KMS-11 (cell line): ENCODE measurements around the gene DDTL.
A peak's percentile ranks its signal among the peaks of the same experiment; 100 is the strongest.

Experiments used
- H2AFZ ChIP-seq: fragments of 200-600 bp; sonication (generic); 2 replicates; pipeline ENCODE4 v1.6.1; 2016; ENCODE audit warnings: antibody characterized with exemption, mixed run types, low read depth
- H3K27ac ChIP-seq: fragments of 200-600 bp; sonication (generic); 2 replicates; pipeline ENCODE4 v1.6.1; 2016; ENCODE audit warnings: mild to moderate bottlenecking, mixed run types
- H3K27me3 ChIP-seq: fragments of 200-600 bp; sonication (generic); 2 replicates; pipeline ENCODE4 v1.6.1; 2017; ENCODE audit warnings: mild to moderate bottlenecking, low read depth, mixed run types, moderate library complexity; ENCODE audit not compliant: insufficient read depth
- H3K36me3 ChIP-seq: fragments of 200-600 bp; sonication (generic); 2 replicates; pipeline ENCODE4 v1.6.1; 2017; ENCODE audit warnings: mild to moderate bottlenecking, mixed run types; ENCODE audit not compliant: insufficient read depth
- H3K4me1 ChIP-seq: fragments of 200-600 bp; sonication (generic); 2 replicates; pipeline ENCODE4 v1.6.1; 2016; ENCODE audit warnings: mild to moderate bottlenecking, low read depth, mixed run types; ENCODE audit not compliant: poor library complexity, severe bottlenecking
- H3K4me2 ChIP-seq: fragments of 200-600 bp; sonication (generic); 2 replicates; pipeline ENCODE4 v1.7.0; 2016; ENCODE audit warnings: mild to moderate bottlenecking, mixed run types
- H3K4me3 ChIP-seq: fragments of 200-600 bp; sonication (generic); IDR thresholded peaks from 2 replicates; pipeline ENCODE4 v1.6.1; 2017; ENCODE audit warnings: low read depth, low read length, mixed read lengths; ENCODE audit not compliant: insufficient read depth
- H3K79me2 ChIP-seq: fragments of 200-600 bp; sonication (generic); 2 replicates; pipeline ENCODE4 v1.6.1; 2016; ENCODE audit warnings: low read depth, mixed run types; ENCODE audit not compliant: insufficient read depth
- H3K9ac ChIP-seq: fragments of 200-600 bp; sonication (generic); 2 replicates; pipeline ENCODE4 v1.6.1; 2016; ENCODE audit warnings: mild to moderate bottlenecking, mixed run types
- H4K20me1 ChIP-seq: fragments of 200-600 bp; sonication (generic); 2 replicates; pipeline ENCODE4 v1.6.1; 2016; ENCODE audit warnings: mild to moderate bottlenecking, mixed run types; ENCODE audit not compliant: insufficient read depth
- CTCF ChIP-seq: fragments of 200-600 bp; sonication (generic); conservative IDR thresholded peaks from 2 replicates; pipeline ENCODE4 v1.6.1; 2017; ENCODE audit warnings: low read depth, mild to moderate bottlenecking, antibody characterized with exemption, low read length, moderate library complexity, mixed read lengths

Gene DDTL

DNA sequence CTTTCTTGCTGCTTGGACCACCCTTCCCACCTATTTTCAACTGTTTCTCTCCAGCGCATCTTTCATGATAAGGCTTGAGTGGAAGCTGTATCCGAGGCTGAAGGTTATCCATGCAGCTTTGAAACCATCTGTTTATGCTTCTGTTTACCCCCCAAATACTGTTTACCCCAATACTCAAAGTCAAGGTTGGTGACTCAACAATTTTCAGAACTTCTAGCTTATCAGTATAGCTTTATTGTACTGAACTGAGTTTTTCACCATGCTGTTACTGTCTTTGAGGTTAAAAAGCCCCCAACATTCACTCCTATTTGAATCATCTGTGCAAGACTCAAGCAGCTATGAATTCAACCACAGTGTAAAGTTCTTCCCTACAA lies 43.3 kb downstream of the DDTL start:
- Histone ChIP-seq H2AFZ (peak overlapping the region; percentile 78; the same call in 1 of the 2 replicates), H3K27me3 (no peaks in the 10 kb centered on the region), H4K20me1 (no peaks in the 10 kb centered on the region), H3K79me2 (peaks cover 22% of the 10 kb centered on the region; the same call in 1 of the 2 replicates), H3K4me1 (peaks cover 16% of the 10 kb centered on the region), H3K36me3 (no peaks in the 10 kb centered on the region), H3K4me3 (no peak overlapping the region), H3K27ac (no peak overlapping the region), H3K9ac (no peak overlapping the region), H3K4me2 (0 out of 2 replicates have a peak overlapping the region, but pooled peaks have one; percentile 34)
- TF ChIP-seq CTCF: no peak

DNA sequence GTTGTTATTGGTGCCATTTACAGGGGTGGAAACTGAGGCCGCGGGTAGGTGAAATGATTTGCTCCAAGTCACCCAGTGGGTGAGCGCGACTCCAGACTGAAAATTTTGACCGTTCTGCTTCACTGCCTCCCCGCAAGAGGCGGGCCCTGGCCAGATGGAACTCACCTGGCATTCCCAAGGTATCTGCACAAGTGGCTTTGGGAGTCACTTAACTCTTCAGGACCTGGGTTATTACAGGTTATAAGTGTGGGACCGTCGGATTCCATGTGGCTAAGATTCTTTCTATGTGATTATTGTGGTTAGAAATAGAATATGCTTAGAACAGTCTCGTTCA lies 45.0 kb downstream of the DDTL start:
- H3K4me3 ChIP-seq: peak overlapping the region; percentile 49
- no peaks in the 10 kb centered on the region for H3K27me3 ChIP-seq
- peak overlapping the region; percentile 64 for H3K9ac ChIP-seq
- H2AFZ ChIP-seq: peak overlapping the region; percentile 78
- H3K36me3 ChIP-seq: no peaks in the 10 kb centered on the region
- H3K27ac ChIP-seq: peak overlapping the region; percentile 62
- peaks cover 37% of the 10 kb centered on the region; the same call in 1 of the 2 replicates for H3K79me2 ChIP-seq
- TF ChIP-seq CTCF: no peak
- peak overlapping the region; percentile 99 for H3K4me2 ChIP-seq
- H4K20me1 ChIP-seq: no peaks in the 10 kb centered on the region
- peaks cover 16% of the 10 kb centered on the region for H3K4me1 ChIP-seq

- no peaks in the 10 kb centered on the region for H3K27me3 ChIP-seq
- H2AFZ ChIP-seq: no peak overlapping the region
- peaks cover 46% of the 10 kb centered on the region; the same call in 1 of the 2 replicates for H3K79me2 ChIP-seq
- peaks cover 8% of the 10 kb centered on the region for H3K4me1 ChIP-seq
- H3K9ac ChIP-seq: no peak overlapping the region
- H3K36me3 ChIP-seq: no peaks in the 10 kb centered on the region
- no peaks in the 10 kb centered on the region for H4K20me1 ChIP-seq
- no peak overlapping the region for H3K4me2 ChIP-seq
- H3K4me3 ChIP-seq: no peak overlapping the region
- no peak overlapping the region for H3K27ac ChIP-seq
- no peak for TF ChIP-seq CTCF
Measured at GRCh38 chr22:24016156-24016555, 49.5 kb downstream of the DDTL start.

DNA sequence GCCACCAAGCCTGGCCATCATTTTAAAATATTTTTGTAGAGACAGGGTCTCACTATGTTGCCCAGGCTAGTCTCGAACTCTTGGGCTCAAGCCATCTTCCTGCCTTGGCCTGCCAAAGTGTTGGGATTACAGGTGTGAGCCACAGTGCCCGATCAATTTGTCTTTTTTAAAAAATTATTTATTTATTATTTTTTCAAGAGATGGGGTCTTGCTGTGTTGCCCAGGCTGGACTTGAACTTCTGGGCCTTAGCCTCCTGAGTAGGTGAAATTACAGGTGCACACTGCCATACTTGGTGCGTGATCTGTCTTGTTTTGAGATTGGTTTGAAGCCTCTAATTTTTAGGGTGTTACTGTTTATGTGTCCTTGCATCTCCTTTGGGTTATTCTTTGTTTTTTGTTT lies 54.6 kb downstream of the DDTL start:
- no peaks in the 10 kb centered on the region for H4K20me1 ChIP-seq
- H3K9ac ChIP-seq: no peak overlapping the region
- H3K4me3 ChIP-seq: no peak overlapping the region
- H3K4me1 ChIP-seq: no peaks in the 10 kb centered on the region
- no peak overlapping the region for H2AFZ ChIP-seq
- TF ChIP-seq CTCF: no peak
- no peaks in the 10 kb centered on the region for H3K27me3 ChIP-seq
- H3K36me3 ChIP-seq: 0 out of 2 replicates have a peak, but pooled peaks cover 4% of the 10 kb centered on the region
- H3K27ac ChIP-seq: no peak overlapping the region
- peaks cover 35% of the 10 kb centered on the region; the same call in 1 of the 2 replicates for H3K79me2 ChIP-seq
- no peak overlapping the region for H3K4me2 ChIP-seq
